ENCODE measurements around the gene NEK6. TPM values are rescaled to one million over a fixed set of nuclear protein-coding genes. Genes with fewer than 3 reads are reported as not detected.

The NEK6 gene
- total RNA-seq, 4 donors from 2014 or later = 6.0 to 14.7 (median 9.1) TPM

- no peak overlapping the region for H3K4me3 ChIP-seq (ENCODE audit: low read depth, poor library complexity, severe bottlenecking)
- TF ChIP-seq CTCF (IDR thresholded peaks at IDR 0.05) (no peak), POLR2A (IDR thresholded peaks at IDR 0.05) (no peak)
- WGBS, 2 donors = 85% methylated on average over 26 of the region's 26 CpGs
- intact Hi-C loops (cut with DNase I; ENCODE audit: low total_unique reads) = no loop called here
- DNase-seq (ENCODE audit: low spot score in 2 of 2) = no peak
Measured at GRCh38 chr9:124347206-124347967, 89.6 kb downstream of the NEK6 start.

- intact Hi-C loops (cut with DNase I; ENCODE audit: low total_unique reads) = no loop called here
- H3K4me3 ChIP-seq (ENCODE audit: low read depth, poor library complexity, severe bottlenecking) = no peak overlapping the region
- DNase-seq (ENCODE audit: low spot score in 2 of 2) = no peak
- TF ChIP-seq CTCF (IDR thresholded peaks at IDR 0.05) = no peak
- no peak for TF ChIP-seq POLR2A (IDR thresholded peaks at IDR 0.05)
- WGBS, 2 donors = 91 to 92% methylated on average over 8 of the region's 8 CpGs
Measured at GRCh38 chr9:124347968-124348358, 90.2 kb downstream of the NEK6 start.

GRCh38 chr9:124348363-124348762 lies 90.6 kb downstream of the NEK6 start:
- intact Hi-C loops (cut with DNase I; ENCODE audit: low total_unique reads) = no loop called here
- no peak overlapping the region for H3K4me3 ChIP-seq (ENCODE audit: low read depth, poor library complexity, severe bottlenecking)
- DNase-seq (ENCODE audit: low spot score in 2 of 2) = no peak
- WGBS, 2 donors = 91 to 93% methylated on average over 3 of the region's 3 CpGs
- TF ChIP-seq POLR2A (IDR thresholded peaks at IDR 0.05) (no peak), CTCF (IDR thresholded peaks at IDR 0.05) (no peak)

- intact Hi-C loops (cut with DNase I; ENCODE audit: low total_unique reads) = no loop called here
- no peak overlapping the region for H3K4me3 ChIP-seq (ENCODE audit: low read depth, poor library complexity, severe bottlenecking)
- no peak for DNase-seq (ENCODE audit: low spot score in 2 of 2)
- WGBS, 2 donors = 89 to 93% methylated on average over 12 of the region's 12 CpGs
- TF ChIP-seq CTCF (IDR thresholded peaks at IDR 0.05) (no peak), POLR2A (IDR thresholded peaks at IDR 0.05) (no peak)
Measured at GRCh38 chr9:124348831-124349230, 91.1 kb downstream of the NEK6 start.

GRCh38 chr9:124349267-124349666 lies 91.5 kb downstream of the NEK6 start:
- WGBS, 2 donors = 87 to 90% methylated on average over 8 of the region's 8 CpGs
- no peak for DNase-seq (ENCODE audit: low spot score in 2 of 2)
- no peak for TF ChIP-seq CTCF (IDR thresholded peaks at IDR 0.05)
- no peak for TF ChIP-seq POLR2A (IDR thresholded peaks at IDR 0.05)
- intact Hi-C loops (cut with DNase I; ENCODE audit: low total_unique reads) = no loop called here
- no peak overlapping the region for H3K4me3 ChIP-seq (ENCODE audit: low read depth, poor library complexity, severe bottlenecking)

Measured in lower leg skin (tissue), 4 donors.